SK-N-MC (cell line): Measurements from ENCODE around the gene ROPN1B.

Experiments used
- EZH2 ChIP-seq: fragments of 200-600 bp; sonication (generic); IDR thresholded peaks from one replicate; pipeline ENCODE4 v1.6.1; 2017; ENCODE audit warnings: antibody characterized with exemption
- FOXP2 ChIP-seq: optimal IDR thresholded peaks from 2 replicates; pipeline ENCODE3; 2011; ENCODE audit warnings: mild to moderate bottlenecking, moderate library complexity; ENCODE audit not compliant: insufficient read depth; ENCODE audit errors: extremely low read length, control extremely low read depth
- POLR2AphosphoS5 ChIP-seq: IDR thresholded peaks from 2 replicates; pipeline ENCODE4 v1.6.1; 2012; ENCODE audit warnings: mild to moderate bottlenecking, low read depth, low read length, borderline replicate concordance

DNA sequence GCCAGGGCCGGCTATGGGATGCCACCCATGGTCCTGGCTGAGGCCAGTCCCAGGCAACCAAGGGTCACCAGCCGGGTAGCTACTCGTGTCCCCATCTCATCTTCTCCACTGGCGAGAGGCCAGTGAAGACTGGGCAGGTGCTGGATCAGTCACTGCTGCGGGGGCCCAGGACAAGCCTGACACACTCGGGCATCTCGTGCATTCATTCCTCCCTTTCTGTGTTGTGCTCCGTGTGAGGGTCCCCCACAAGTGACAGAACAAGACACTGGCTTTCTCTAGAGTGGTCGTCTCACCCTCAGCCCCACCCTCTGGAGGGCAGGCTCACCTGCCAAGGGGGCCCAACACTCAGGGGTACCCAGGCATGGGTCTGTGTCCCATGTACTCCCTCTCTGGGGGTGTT is 48.4 kb downstream of the ROPN1B start:
- TF ChIP-seq POLR2AphosphoS5 (no peak), EZH2 (no peak), FOXP2 (no peak)
